HepG2 (cell line): Measurements from ENCODE around the gene NCOA5. TPM values are rescaled to one million over a fixed set of nuclear protein-coding genes. Genes with fewer than 3 reads are reported as not detected.

ENCODE experiments used
- ERF ChIP-seq: IDR thresholded peaks from 2 replicates; pipeline ENCODE4 v1.6.1; 2018; ENCODE audit warnings: missing biosample characterization, missing genetic modification reagents
- MBD4 ChIP-seq: IDR thresholded peaks from 2 replicates; pipeline ENCODE4 v1.6.1; 2012; ENCODE audit warnings: low read length, inconsistent platforms, borderline replicate concordance
- MED8 ChIP-seq: sonication (generic); formaldehyde crosslinking; IDR thresholded peaks from 2 replicates; pipeline ENCODE4 v1.8.1; 2023; ENCODE audit warnings: mild to moderate bottlenecking, missing genetic modification reagents; ENCODE audit not compliant: insufficient replicate concordance
- MEIS1 ChIP-seq: sonication (generic); formaldehyde crosslinking; IDR thresholded peaks from 2 replicates; pipeline ENCODE4 v1.9.0; 2021; ENCODE audit warnings: mild to moderate bottlenecking, missing genetic modification reagents, moderate library complexity, borderline replicate concordance
- NCOA1 ChIP-seq: sonication (generic); formaldehyde crosslinking; IDR thresholded peaks from 2 replicates; pipeline ENCODE4 v1.9.0; 2021; ENCODE audit warnings: missing genetic modification reagents
- NCOA2 ChIP-seq: sonication (generic); formaldehyde crosslinking; IDR thresholded peaks from 2 replicates; pipeline ENCODE4 v1.8.0; 2022; ENCODE audit warnings: inconsistent platforms
- NONO ChIP-seq, 2 experiments: fragments of 450-650 bp in 1 of 2; sonication (generic) in 1 of 2; formaldehyde crosslinking in 1 of 2; IDR thresholded peaks in 1 of 2; conservative IDR thresholded peaks in 1 of 2; 2 replicates each; pipeline versions ENCODE4 v1.6.1 to v1.8.0; 2017 to 2022; ENCODE audit warnings: mild to moderate bottlenecking in 1 of 2, missing genetic modification reagents in 1 of 2, moderate library complexity in 1 of 2
- PHF8 ChIP-seq: sonication (generic); formaldehyde crosslinking; IDR thresholded peaks from 2 replicates; pipeline ENCODE4 v1.5.0; 2020; ENCODE audit warnings: missing genetic modification reagents
- SIX4 ChIP-seq: sonication (generic); formaldehyde crosslinking; IDR thresholded peaks from 2 replicates; pipeline ENCODE4 v1.4.0; 2020; ENCODE audit warnings: missing genetic modification reagents
- TEAD2 ChIP-seq: sonication (generic); formaldehyde crosslinking; IDR thresholded peaks from 2 replicates; pipeline ENCODE4 v1.9.0; 2021; ENCODE audit warnings: missing genetic modification reagents
- XBP1 ChIP-seq: sonication (generic); formaldehyde crosslinking; IDR thresholded peaks from 2 replicates; pipeline ENCODE4 v1.5.0; 2020; ENCODE audit warnings: missing genetic modification reagents
- ZMYM3 ChIP-seq: sonication (generic); formaldehyde crosslinking; IDR thresholded peaks from 2 replicates; pipeline ENCODE4 v1.5.1; 2020; ENCODE audit warnings: mild to moderate bottlenecking, missing genetic modification reagents
- ZNF562 ChIP-seq: sonication (generic); formaldehyde crosslinking; IDR thresholded peaks from 2 replicates; pipeline ENCODE4 v1.8.0; 2022; ENCODE audit warnings: missing genetic modification reagents, borderline replicate concordance
- ZNF672 ChIP-seq: sonication (generic); formaldehyde crosslinking; IDR thresholded peaks from 2 replicates; pipeline ENCODE4 v1.8.1; 2022; ENCODE audit warnings: missing genetic modification reagents
- ZNF703 ChIP-seq: sonication (generic); formaldehyde crosslinking; IDR thresholded peaks from 2 replicates; pipeline ENCODE4 v1.5.1; 2020; ENCODE audit warnings: missing genetic modification reagents, mild to moderate bottlenecking, moderate library complexity, borderline replicate concordance
- ZNF749 ChIP-seq: sonication (generic); formaldehyde crosslinking; IDR thresholded peaks from 2 replicates; pipeline ENCODE4 v1.8.0; 2022; ENCODE audit warnings: mild to moderate bottlenecking, missing genetic modification reagents, moderate library complexity, borderline replicate concordance
- ZNF775 ChIP-seq: sonication (generic); formaldehyde crosslinking; IDR thresholded peaks from 2 replicates; pipeline ENCODE4 v1.4.0; 2020; ENCODE audit warnings: missing genetic modification reagents, mild to moderate bottlenecking, moderate library complexity, borderline replicate concordance
- ZNF841 ChIP-seq: sonication (generic); formaldehyde crosslinking; IDR thresholded peaks from 2 replicates; pipeline ENCODE4 v1.8.1; 2023; ENCODE audit warnings: missing genetic modification reagents, borderline replicate concordance
- polyA plus RNA-seq, 8 experiments: library from polyadenylated mRNA; depleted of rRNA in 3 of 8; stranded (reverse) in 7 of 8; unstranded in 1 of 8; fragments of >200 nt; fragmentation: Illumina TruSeq in 4 of 8; extraction: Trizol in 4 of 8; gene quantifications; 2 replicates each; pipeline versions ENCODE4 v1.2.1 to v1.2.3, GENCODE V29; 2011 to 2016; ENCODE audit warnings: low read depth in 4 of 8, missing spikeins in 1 of 8, mixed read lengths in 1 of 8; ENCODE audit not compliant: insufficient read depth in 1 of 8
- total RNA-seq, 5 experiments: library from RNA; depleted of rRNA; stranded (reverse); fragments of >200 nt; fragmentation: Illumina TruSeq; extraction: Trizol; gene quantifications; 2 replicates each; pipeline ENCODE4 v1.2.3, GENCODE V29; 2016; ENCODE audit warnings: low read depth in 1 of 5
- TF ChIP-seq, protein P1 (sequence below): sonication (generic); formaldehyde crosslinking; IDR thresholded peaks from 2 replicates; pipeline ENCODE4 v1.4.0; 2020; ENCODE audit warnings: missing genetic modification reagents
- TF ChIP-seq, protein P2 (sequence below): sonication (generic); formaldehyde crosslinking; IDR thresholded peaks from 2 replicates; pipeline ENCODE4 v1.8.0; 2022; ENCODE audit warnings: low read depth, missing genetic modification reagents
- TF ChIP-seq, protein P3 (sequence below): sonication (generic); formaldehyde crosslinking; IDR thresholded peaks from 2 replicates; pipeline ENCODE4 v1.4.0; 2020; ENCODE audit warnings: mild to moderate bottlenecking, missing genetic modification reagents
- TF ChIP-seq, protein P4 (sequence below): sonication (generic); formaldehyde crosslinking; IDR thresholded peaks from 2 replicates; pipeline ENCODE4 v1.4.0; 2020; ENCODE audit warnings: missing genetic modification reagents, borderline replicate concordance
- TF ChIP-seq, protein P5 (sequence below): sonication (generic); formaldehyde crosslinking; IDR thresholded peaks from 2 replicates; pipeline ENCODE4 v1.4.0; 2020; ENCODE audit warnings: mild to moderate bottlenecking, missing genetic modification reagents

NCOA5 gene
- total and polyA plus RNA-seq, 2 of the 13 experiments (the other 11 are each of a cell fraction or from before 2014, with no cell fraction given): 16.5 to 28.4 TPM

DNA sequence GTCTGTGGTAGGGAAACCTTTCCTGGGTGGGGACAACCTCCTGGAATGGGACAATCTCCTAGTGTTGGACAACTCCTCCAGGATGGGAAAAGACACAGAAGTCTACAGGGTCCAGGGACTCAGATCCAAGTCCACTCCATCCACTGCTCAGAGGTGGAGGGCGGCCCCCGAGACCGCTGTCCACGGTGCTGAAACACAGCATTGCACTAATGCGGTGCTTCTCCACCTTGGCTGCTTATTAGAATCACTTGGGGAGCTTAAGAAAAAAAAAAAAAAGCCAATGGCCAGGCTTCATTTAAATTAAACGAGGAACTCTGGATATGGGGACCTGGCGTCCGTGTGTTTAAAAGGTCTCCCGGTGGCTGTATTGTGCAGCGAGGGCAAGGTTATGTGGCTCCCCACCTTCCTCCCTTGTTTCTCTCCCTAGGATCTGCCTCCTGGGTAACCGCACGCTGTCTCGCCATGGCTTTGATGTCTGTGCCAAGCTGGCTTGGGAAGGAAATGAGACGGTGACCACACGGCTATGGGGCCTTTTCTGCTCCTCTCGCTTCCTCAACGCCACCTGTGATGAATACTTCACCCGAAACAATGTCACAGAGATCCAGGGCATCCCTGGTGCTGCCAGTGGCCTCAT is 48.7 kb downstream of the NCOA5 start (continued):
- TF ChIP-seq, protein P1, sequence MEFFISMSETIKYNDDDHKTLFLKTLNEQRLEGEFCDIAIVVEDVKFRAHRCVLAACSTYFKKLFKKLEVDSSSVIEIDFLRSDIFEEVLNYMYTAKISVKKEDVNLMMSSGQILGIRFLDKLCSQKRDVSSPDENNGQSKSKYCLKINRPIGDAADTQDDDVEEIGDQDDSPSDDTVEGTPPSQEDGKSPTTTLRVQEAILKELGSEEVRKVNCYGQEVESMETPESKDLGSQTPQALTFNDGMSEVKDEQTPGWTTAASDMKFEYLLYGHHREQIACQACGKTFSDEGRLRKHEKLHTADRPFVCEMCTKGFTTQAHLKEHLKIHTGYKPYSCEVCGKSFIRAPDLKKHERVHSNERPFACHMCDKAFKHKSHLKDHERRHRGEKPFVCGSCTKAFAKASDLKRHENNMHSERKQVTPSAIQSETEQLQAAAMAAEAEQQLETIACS: no peak
- TF ChIP-seq, protein P2, sequence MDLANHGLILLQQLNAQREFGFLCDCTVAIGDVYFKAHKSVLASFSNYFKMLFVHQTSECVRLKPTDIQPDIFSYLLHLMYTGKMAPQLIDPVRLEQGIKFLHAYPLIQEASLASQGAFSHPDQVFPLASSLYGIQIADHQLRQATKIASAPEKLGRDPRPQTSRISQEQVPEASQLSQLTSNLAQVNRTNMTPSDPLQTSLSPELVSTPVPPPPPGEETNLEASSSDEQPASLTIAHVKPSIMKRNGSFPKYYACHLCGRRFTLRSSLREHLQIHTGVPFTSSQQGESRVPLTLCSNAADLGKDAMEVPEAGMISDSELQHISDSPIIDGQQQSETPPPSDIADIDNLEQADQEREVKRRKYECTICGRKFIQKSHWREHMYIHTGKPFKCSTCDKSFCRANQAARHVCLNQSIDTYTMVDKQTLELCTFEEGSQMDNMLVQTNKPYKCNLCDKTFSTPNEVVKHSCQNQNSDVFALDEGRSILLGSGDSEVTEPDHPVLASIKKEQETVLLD (CRISPR knock-in tag): no peak
- TF ChIP-seq NONO (IDR thresholded peaks at IDR 0.05): no peak
- TF ChIP-seq NONO (CRISPR knock-in tag; conservative IDR thresholded peaks at IDR 0.05): no peak
- no peak for TF ChIP-seq NCOA1 (CRISPR knock-in tag)
- TF ChIP-seq ZNF703 (CRISPR knock-in tag): no peak; the same call in 1 of the 2 replicates
- TF ChIP-seq TEAD2 (CRISPR knock-in tag): peak; percentile 81; the same call in 1 of the 2 replicates
- TF ChIP-seq, protein P3, sequence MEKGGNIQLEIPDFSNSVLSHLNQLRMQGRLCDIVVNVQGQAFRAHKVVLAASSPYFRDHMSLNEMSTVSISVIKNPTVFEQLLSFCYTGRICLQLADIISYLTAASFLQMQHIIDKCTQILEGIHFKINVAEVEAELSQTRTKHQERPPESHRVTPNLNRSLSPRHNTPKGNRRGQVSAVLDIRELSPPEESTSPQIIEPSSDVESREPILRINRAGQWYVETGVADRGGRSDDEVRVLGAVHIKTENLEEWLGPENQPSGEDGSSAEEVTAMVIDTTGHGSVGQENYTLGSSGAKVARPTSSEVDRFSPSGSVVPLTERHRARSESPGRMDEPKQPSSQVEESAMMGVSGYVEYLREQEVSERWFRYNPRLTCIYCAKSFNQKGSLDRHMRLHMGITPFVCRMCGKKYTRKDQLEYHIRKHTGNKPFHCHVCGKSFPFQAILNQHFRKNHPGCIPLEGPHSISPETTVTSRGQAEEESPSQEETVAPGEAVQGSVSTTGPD: peak; percentile 33; the same call in 1 of the 2 replicates
- TF ChIP-seq, protein P4, sequence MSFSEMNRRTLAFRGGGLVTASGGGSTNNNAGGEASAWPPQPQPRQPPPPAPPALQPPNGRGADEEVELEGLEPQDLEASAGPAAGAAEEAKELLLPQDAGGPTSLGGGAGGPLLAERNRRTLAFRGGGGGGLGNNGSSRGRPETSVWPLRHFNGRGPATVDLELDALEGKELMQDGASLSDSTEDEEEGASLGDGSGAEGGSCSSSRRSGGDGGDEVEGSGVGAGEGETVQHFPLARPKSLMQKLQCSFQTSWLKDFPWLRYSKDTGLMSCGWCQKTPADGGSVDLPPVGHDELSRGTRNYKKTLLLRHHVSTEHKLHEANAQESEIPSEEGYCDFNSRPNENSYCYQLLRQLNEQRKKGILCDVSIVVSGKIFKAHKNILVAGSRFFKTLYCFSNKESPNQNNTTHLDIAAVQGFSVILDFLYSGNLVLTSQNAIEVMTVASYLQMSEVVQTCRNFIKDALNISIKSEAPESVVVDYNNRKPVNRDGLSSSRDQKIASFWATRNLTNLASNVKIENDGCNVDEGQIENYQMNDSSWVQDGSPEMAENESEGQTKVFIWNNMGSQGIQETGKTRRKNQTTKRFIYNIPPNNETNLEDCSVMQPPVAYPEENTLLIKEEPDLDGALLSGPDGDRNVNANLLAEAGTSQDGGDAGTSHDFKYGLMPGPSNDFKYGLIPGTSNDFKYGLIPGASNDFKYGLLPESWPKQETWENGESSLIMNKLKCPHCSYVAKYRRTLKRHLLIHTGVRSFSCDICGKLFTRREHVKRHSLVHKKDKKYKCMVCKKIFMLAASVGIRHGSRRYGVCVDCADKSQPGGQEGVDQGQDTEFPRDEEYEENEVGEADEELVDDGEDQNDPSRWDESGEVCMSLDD (CRISPR knock-in tag): peak; percentile 93; the same call in 1 of the 2 replicates
- TF ChIP-seq MED8: no peak
- no peak for TF ChIP-seq ZNF562 (CRISPR knock-in tag)
- TF ChIP-seq, protein P5, sequence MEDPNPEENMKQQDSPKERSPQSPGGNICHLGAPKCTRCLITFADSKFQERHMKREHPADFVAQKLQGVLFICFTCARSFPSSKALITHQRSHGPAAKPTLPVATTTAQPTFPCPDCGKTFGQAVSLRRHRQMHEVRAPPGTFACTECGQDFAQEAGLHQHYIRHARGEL: no peak
- TF ChIP-seq ZNF775 (CRISPR knock-in tag): no peak
- TF ChIP-seq PHF8 (CRISPR knock-in tag): no peak; the same call in 1 of the 2 replicates
- no peak for TF ChIP-seq ZNF672 (CRISPR knock-in tag)
- TF ChIP-seq ZMYM3 (CRISPR knock-in tag): no peak
- TF ChIP-seq ERF (CRISPR knock-in tag): peak; percentile 99
- TF ChIP-seq SIX4: peak; percentile 88
- no peak for TF ChIP-seq MEIS1 (CRISPR knock-in tag)
- TF ChIP-seq XBP1 (CRISPR knock-in tag): peak; percentile 96
- TF ChIP-seq ZNF841: no peak
- TF ChIP-seq NCOA2: peak; percentile 75
- TF ChIP-seq MBD4: no peak
- TF ChIP-seq ZNF749 (CRISPR knock-in tag): peak; percentile 88
